ENCODE results near the gene TBCD.

The TBCD gene

DNA sequence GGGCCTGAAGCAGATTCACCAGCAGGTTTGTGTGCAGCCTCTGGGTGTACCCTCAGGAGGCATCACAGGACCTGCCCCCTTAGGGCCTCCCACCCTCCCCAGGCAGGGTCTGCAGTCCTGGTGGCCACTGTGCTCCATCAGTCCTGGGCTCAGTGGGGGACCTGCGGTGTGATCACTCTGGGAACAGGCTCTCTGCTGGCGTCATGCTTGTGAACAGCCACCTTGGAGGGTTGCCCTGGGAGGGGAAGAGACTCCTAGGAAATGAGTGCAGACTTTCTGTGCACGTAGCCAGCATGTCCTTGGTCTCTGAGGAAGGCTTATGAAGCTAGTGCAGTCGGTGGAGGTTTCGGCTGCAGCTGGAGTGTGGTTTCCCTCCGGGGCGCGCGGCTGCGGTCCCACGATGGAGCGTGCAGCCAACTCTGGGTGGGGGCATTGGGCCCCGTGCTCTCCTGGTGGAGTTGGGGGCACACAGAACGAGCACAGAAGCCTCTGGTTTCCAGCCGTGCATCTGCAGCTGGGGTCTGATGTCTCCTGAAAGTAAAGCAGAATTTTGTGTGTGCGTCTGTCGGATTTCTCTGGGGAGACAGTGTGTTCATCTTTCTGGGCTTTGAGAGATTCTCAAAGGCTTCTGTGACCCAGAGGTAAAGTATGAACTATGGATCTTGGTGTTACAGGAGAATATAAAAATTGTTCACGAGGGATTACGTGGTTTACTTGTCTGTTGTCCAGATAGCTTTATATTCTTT, 156.1 kb downstream of the TBCD start:
- ChIA-PET POLR2A (no interaction called here), CTCF (interaction anchor here (1.4 to 2.9 kb wide), 3 partner anchors 10 to 128 kb away, joined by 3 to 14 read pairs (median 6); no protein-coding TSS in a partner anchor)
- no peak for DNase-seq (ENCODE audit: low read depth, low spot score)
- H3K4me3 ChIP-seq (ENCODE audit: low read depth, low read length), result no peak overlapping the region
- TF ChIP-seq, protein P1, sequence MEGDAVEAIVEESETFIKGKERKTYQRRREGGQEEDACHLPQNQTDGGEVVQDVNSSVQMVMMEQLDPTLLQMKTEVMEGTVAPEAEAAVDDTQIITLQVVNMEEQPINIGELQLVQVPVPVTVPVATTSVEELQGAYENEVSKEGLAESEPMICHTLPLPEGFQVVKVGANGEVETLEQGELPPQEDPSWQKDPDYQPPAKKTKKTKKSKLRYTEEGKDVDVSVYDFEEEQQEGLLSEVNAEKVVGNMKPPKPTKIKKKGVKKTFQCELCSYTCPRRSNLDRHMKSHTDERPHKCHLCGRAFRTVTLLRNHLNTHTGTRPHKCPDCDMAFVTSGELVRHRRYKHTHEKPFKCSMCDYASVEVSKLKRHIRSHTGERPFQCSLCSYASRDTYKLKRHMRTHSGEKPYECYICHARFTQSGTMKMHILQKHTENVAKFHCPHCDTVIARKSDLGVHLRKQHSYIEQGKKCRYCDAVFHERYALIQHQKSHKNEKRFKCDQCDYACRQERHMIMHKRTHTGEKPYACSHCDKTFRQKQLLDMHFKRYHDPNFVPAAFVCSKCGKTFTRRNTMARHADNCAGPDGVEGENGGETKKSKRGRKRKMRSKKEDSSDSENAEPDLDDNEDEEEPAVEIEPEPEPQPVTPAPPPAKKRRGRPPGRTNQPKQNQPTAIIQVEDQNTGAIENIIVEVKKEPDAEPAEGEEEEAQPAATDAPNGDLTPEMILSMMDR (IDR thresholded peaks at IDR 0.05; ENCODE audit: insufficient read depth, low read length, missing control alignments), result no peak

- POLR2A ChIA-PET, result no interaction called here
- no peak overlapping the region for H3K4me3 ChIP-seq (ENCODE audit: low read depth, low read length)
- TF ChIP-seq, protein P1 (IDR thresholded peaks at IDR 0.05; ENCODE audit: insufficient read depth, low read length, missing control alignments), result no peak
- CTCF ChIA-PET, result interaction anchor here (0.7 to 2.9 kb wide), 5 partner anchors 8 to 129 kb away, joined by 3 to 14 read pairs (median 3); no protein-coding TSS in a partner anchor
- no peak for DNase-seq (ENCODE audit: low read depth, low spot score)
Observed at GRCh38 chr17:82908543-82909160, 156.8 kb downstream of the TBCD start.

DNA sequence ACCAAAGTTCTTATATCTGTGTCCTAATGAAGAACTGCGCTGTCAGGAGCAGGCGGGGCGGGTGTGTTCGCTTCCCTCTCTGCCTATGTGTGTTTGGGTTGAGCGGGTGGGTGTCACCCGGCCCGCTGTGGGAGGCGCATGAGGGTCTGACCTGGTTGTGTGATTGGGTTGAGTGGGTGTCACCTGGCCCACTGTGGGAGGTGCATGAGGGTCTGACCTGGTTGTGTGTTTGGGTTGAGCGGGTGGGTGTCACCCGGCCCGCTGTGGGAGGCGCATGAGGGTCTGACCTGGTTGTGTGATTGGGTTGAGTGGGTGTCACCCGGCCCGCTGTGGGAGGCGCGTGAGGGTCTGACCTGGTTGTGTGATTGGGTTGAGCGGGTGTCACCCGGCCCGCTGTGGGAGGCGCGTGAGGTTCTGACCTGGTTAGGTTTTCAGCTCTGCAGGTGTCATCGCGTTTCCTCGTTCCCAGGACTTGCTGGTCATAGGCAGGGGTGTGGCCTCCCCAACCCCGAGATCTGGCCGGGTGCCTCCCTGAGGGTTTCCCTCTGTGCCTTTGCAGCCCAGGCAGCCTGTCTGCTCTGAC, 157.5 kb downstream of the TBCD start:
- CTCF ChIA-PET, result interaction anchor here (0.7 to 2.9 kb wide), 6 partner anchors 8 to 129 kb away, joined by 3 to 14 read pairs (median 4); no protein-coding TSS in a partner anchor
- POLR2A ChIA-PET, result no interaction called here
- DNase-seq (ENCODE audit: low read depth, low spot score), result no peak

GRCh38 chr17:82910041-82910481, 158.2 kb downstream of the TBCD start:
- POLR2A ChIA-PET, result no interaction called here
- H3K4me3 ChIP-seq (ENCODE audit: low read depth, low read length), result no peak overlapping the region
- CTCF ChIA-PET, result interaction anchor here (1.9 to 3.0 kb wide), 2 partner anchors 33 to 129 kb away, joined by 6 to 17 read pairs; no protein-coding TSS in a partner anchor
- no peak for DNase-seq (ENCODE audit: low read depth, low spot score)
- TF ChIP-seq, protein P1 (IDR thresholded peaks at IDR 0.05; ENCODE audit: insufficient read depth, low read length, missing control alignments), result no peak

More for the DNA sequence above, 157.5 kb downstream of the TBCD start:
- TF ChIP-seq, protein P1 (IDR thresholded peaks at IDR 0.05; ENCODE audit: insufficient read depth, low read length, missing control alignments), result no peak
- H3K4me3 ChIP-seq (ENCODE audit: low read depth, low read length), result no peak overlapping the region

DNA sequence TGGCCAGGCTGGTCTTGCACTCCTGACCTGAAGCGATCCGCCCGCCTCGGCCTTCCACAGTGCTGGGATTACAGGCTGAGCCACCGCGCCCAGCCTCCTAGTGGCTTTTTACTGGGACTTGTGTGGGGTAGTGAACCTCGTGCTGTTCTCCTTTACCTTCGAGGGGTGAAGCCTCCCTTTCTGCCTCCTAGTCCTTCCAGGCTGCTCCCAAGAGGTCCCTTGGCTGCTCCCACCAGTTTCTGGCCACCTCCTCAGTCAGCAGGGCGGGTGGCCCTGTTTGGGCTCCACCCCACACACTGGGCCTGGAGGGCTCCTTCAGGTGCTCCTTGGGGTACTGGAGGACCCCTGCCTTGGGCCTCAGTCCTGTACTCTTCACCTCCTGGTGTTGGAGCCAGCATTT, 158.9 kb downstream of the TBCD start:
- H3K4me3 ChIP-seq (ENCODE audit: low read depth, low read length), result no peak overlapping the region
- no peak for DNase-seq (ENCODE audit: low read depth, low spot score)
- POLR2A ChIA-PET, result no interaction called here
- CTCF ChIA-PET, result interaction anchor here (1.9 to 3.0 kb wide), 2 partner anchors 34 to 130 kb away, joined by 6 to 17 read pairs; no protein-coding TSS in a partner anchor
- TF ChIP-seq, protein P1 (IDR thresholded peaks at IDR 0.05; ENCODE audit: insufficient read depth, low read length, missing control alignments), result no peak

DNA sequence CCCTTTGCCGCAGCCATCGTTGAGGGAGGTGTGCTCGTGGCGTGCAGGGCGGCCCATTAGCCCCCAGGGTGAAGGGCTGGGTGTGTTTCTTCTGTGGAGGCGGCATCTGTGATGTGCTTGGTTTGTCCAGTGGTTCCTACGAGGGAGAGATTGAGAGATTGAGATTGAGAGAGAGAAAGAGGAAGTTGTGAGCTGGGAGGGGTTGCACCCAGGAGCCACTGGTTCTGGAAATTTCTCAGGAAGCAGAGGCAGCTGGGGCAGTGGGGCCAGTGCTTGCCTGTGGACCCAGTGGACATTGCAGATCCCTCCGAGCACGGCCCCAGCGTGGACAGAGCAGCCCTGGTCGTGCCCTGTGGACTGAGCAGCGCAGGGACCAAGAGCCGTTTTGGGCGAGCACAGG, 160.0 kb downstream of the TBCD start:
- ChIA-PET CTCF (interaction anchor here (1.1 to 3.0 kb wide), 2 partner anchors 31 to 131 kb away, joined by 3 to 17 read pairs; no protein-coding TSS in a partner anchor), POLR2A (no interaction called here)
- no peak overlapping the region for H3K4me3 ChIP-seq (ENCODE audit: low read depth, low read length)
- TF ChIP-seq, protein P1 (IDR thresholded peaks at IDR 0.05; ENCODE audit: insufficient read depth, low read length, missing control alignments), result no peak
- no peak for DNase-seq (ENCODE audit: low read depth, low spot score)
